Keratinocyte (primary cell): ENCODE data around the gene TPBG. TPM values are rescaled to one million over a fixed set of nuclear protein-coding genes. Genes with fewer than 3 reads are reported as not detected.

Experiments used
- DNase-seq: peaks from one replicate; pipeline ENCODE4 v3.0.0-alpha.2; 2011; ENCODE audit warnings: low read depth, missing footprints, low spot score
- FAIRE-seq: peaks from 2 replicates; lab custom pipeline; 2011; peaks lifted over from hg19 to GRCh38; lab: Jason Lieb, UNC
- H2AFZ ChIP-seq: 2 replicates; pipeline ENCODE4 v1.6.0; 2012; ENCODE audit warnings: low read length, control low read depth, inconsistent platforms; ENCODE audit not compliant: control insufficient read depth
- H3K27ac ChIP-seq: 2 replicates; pipeline ENCODE4 v1.5.1; 2011; ENCODE audit warnings: low read length; ENCODE audit not compliant: control insufficient read depth, insufficient read depth
- H3K27me3 ChIP-seq: 3 replicates; pipeline ENCODE4 v1.6.0; 2011; ENCODE audit warnings: low read length; ENCODE audit not compliant: control insufficient read depth, insufficient read depth; ENCODE audit errors: extremely low read depth
- H3K36me3 ChIP-seq, 2 experiments: 2 replicates in 1 of 2; 3 replicates in 1 of 2; pipeline ENCODE4 v1.5.1; 2011; ENCODE audit warnings: low read length in 2 of 2, mild to moderate bottlenecking in 1 of 2; ENCODE audit not compliant: control insufficient read depth in 2 of 2, insufficient read depth in 2 of 2; ENCODE audit errors: extremely low read depth in 1 of 2
- H3K4me1 ChIP-seq: 3 replicates; pipeline ENCODE4 v1.5.1; 2011; ENCODE audit warnings: low read length; ENCODE audit not compliant: control insufficient read depth, insufficient read depth; ENCODE audit errors: extremely low read depth
- H3K4me2 ChIP-seq: 3 replicates; pipeline ENCODE4 v1.6.0; 2011; ENCODE audit warnings: low read depth, low read length; ENCODE audit not compliant: control insufficient read depth, insufficient read depth; ENCODE audit errors: extremely low read depth
- H3K4me3 ChIP-seq, 3 experiments: fragments of 200-600 bp in 1 of 3; sonication (generic) in 1 of 3; 2 replicates in 2 of 3; 3 replicates in 1 of 3; pipeline ENCODE4 v1.5.1; 2011 to 2016; ENCODE audit warnings: low read length in 3 of 3, mild to moderate bottlenecking in 3 of 3, control low read depth in 2 of 3, inconsistent platforms in 1 of 3, low read depth in 1 of 3, mixed read lengths in 1 of 3, mixed run types in 1 of 3, moderate library complexity in 1 of 3; ENCODE audit not compliant: control insufficient read depth in 2 of 3, insufficient read depth in 2 of 3; ENCODE audit errors: extremely low read depth in 1 of 3
- H3K79me2 ChIP-seq: 2 replicates; pipeline ENCODE4 v1.6.0; 2012; ENCODE audit warnings: low read length; ENCODE audit not compliant: control insufficient read depth, insufficient read depth
- H3K9ac ChIP-seq: 3 replicates; pipeline ENCODE4 v1.6.0; 2011; ENCODE audit warnings: low read length; ENCODE audit not compliant: control insufficient read depth, insufficient read depth; ENCODE audit errors: extremely low read depth
- H3K9me1 ChIP-seq: 3 replicates; pipeline ENCODE4 v1.6.0; 2011; ENCODE audit warnings: low read length; ENCODE audit not compliant: control insufficient read depth, insufficient read depth; ENCODE audit errors: extremely low read depth
- H3K9me3 ChIP-seq: 2 replicates; pipeline ENCODE4 v1.5.1; 2012; ENCODE audit warnings: low read depth, low read length; ENCODE audit not compliant: control insufficient read depth
- H4K20me1 ChIP-seq: 3 replicates; pipeline ENCODE4 v1.6.0; 2011; ENCODE audit warnings: low read length; ENCODE audit not compliant: control insufficient read depth, insufficient read depth; ENCODE audit errors: extremely low read depth
- EZH2 ChIP-seq: IDR thresholded peaks from one replicate; pipeline ENCODE4 v1.6.1; 2012; ENCODE audit warnings: inconsistent platforms, mild to moderate bottlenecking, low read length, moderate library complexity
- dilution Hi-C: fragments of 300-500 bp; cut with MboI; formaldehyde crosslinking; loops from one replicate; pipeline ENCODE4 v1.7.0; 2020; ENCODE audit warnings: low sequenced_read_pairs; ENCODE audit not compliant: extremely low pct_ligation_motif_present
- polyA plus RNA-seq, 5 experiments: library from polyadenylated mRNA; depleted of rRNA in 3 of 5; stranded (reverse) in 3 of 5; stranded (forward) in 1 of 5; unstranded in 1 of 5; fragments of >200 nt; gene quantifications; 1 replicate in 1 of 5; 2 replicates in 3 of 5; 3 replicates in 1 of 5; pipeline versions ENCODE4 v1.2.1 to v1.2.3, GENCODE V29; 2011 to 2012; ENCODE audit warnings: missing spikeins in 2 of 5, low read depth in 1 of 5, low replicate concordance in 1 of 5
- TF ChIP-seq, protein P1 (sequence below), 3 experiments: IDR thresholded peaks in 1 of 3; conservative IDR thresholded peaks in 1 of 3; optimal IDR thresholded peaks in 1 of 3; 2 replicates in 2 of 3; 3 replicates in 1 of 3; pipeline versions ENCODE3 to v1.5.1; 2011; ENCODE audit warnings: low read length in 3 of 3, mild to moderate bottlenecking in 3 of 3, moderate library complexity in 2 of 3, control low read depth in 1 of 3, inconsistent platforms in 1 of 3; ENCODE audit not compliant: insufficient read depth in 2 of 3; ENCODE audit errors: extremely low read depth in 1 of 3

TPBG gene
- polyA plus RNA-seq, 1 donor (not counting 4 experiments of a cell fraction or from before 2014, with no cell fraction given) = 81.8 TPM

DNA sequence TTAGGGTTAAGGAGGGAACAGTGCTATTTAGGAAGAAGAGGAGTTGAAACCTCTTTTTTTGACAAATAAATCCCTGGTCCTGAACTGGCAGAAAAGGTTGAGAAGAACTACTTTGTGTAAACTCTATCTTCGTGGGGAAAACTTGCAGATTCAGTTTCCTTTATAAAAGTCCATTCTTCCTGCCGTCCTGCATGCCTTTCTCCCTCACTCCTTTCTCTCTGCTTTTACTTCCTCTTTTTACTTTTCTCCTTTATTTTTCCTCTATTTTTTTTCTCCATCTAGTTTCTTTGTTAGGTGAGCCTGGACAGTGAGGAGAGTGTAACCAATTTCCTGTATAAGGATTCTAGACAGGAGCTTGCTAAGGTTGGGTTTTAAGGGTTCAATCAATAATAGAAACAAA lies 52.7 kb downstream of the TPBG start:
- Histone ChIP-seq H3K9ac (no peak overlapping the region), H3K27ac (no peak overlapping the region), H3K9me3 (no peaks in the 10 kb centered on the region), H3K79me2 (no peaks in the 10 kb centered on the region), H3K27me3 (no peaks in the 10 kb centered on the region), H3K9me1 (no peaks in the 10 kb centered on the region), H3K4me3 (no peak overlapping the region), H4K20me1 (no peaks in the 10 kb centered on the region), H2AFZ (no peak overlapping the region), H3K36me3 (no peaks in the 10 kb centered on the region), H3K4me2 (no peak overlapping the region), H3K4me1 (peaks cover 11% of the 10 kb centered on the region)
- dilution Hi-C loops = no loop called here
- DNase-seq (no peak), FAIRE-seq (peak; percentile 48)
- no peak for TF ChIP-seq EZH2
- TF ChIP-seq, protein P1, sequence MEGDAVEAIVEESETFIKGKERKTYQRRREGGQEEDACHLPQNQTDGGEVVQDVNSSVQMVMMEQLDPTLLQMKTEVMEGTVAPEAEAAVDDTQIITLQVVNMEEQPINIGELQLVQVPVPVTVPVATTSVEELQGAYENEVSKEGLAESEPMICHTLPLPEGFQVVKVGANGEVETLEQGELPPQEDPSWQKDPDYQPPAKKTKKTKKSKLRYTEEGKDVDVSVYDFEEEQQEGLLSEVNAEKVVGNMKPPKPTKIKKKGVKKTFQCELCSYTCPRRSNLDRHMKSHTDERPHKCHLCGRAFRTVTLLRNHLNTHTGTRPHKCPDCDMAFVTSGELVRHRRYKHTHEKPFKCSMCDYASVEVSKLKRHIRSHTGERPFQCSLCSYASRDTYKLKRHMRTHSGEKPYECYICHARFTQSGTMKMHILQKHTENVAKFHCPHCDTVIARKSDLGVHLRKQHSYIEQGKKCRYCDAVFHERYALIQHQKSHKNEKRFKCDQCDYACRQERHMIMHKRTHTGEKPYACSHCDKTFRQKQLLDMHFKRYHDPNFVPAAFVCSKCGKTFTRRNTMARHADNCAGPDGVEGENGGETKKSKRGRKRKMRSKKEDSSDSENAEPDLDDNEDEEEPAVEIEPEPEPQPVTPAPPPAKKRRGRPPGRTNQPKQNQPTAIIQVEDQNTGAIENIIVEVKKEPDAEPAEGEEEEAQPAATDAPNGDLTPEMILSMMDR (optimal IDR thresholded peaks at IDR 0.05 in 1 of 3, IDR thresholded peaks at IDR 0.05 in 1 of 3, conservative IDR thresholded peaks at IDR 0.05 in 1 of 3; ENCODE audit: extremely low read depth in 1 of 3, insufficient read depth in 2 of 3, low read length in 3 of 3) = no peak

Other genes starting within 250 kb of the TPBG start
- gene IBTK, start 116.1 kb upstream of the TPBG start, polyA plus RNA-seq = 15.9 to 27.0 TPM (median 16.4 TPM) in 3 replicates